T-helper 2 cell treated with Interferon-gamma antibody and Interleukin-4, amounts not matched to agents 100 ng/mL and 5 ng/mL, for 36 hours (primary cell): ENCODE data around the gene ZC4H2. TPM values are rescaled to one million over a fixed set of nuclear protein-coding genes. Genes with fewer than 3 reads are reported as not detected.
"Not testable (repeated sequence)": the region's sequence is repeated elsewhere in the genome, so short reads cannot be mapped to it uniquely, and the experiment has no call there.

Source experiments
- intact Hi-C: fragments of 100-400 bp; cut with micrococcal nuclease; formaldehyde crosslinking; loops from one replicate; pipeline ENCODE4 v1.15.1; 2023
- total RNA-seq: library from RNA; stranded (reverse); gene quantifications from 2 replicates; pipeline ENCODE4 v1.2.3, GENCODE V29; 2022

Gene ZC4H2, protein sequence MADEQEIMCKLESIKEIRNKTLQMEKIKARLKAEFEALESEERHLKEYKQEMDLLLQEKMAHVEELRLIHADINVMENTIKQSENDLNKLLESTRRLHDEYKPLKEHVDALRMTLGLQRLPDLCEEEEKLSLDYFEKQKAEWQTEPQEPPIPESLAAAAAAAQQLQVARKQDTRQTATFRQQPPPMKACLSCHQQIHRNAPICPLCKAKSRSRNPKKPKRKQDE
- 10.2 and 10.8 TPM in 2 replicates for total RNA-seq

DNA sequence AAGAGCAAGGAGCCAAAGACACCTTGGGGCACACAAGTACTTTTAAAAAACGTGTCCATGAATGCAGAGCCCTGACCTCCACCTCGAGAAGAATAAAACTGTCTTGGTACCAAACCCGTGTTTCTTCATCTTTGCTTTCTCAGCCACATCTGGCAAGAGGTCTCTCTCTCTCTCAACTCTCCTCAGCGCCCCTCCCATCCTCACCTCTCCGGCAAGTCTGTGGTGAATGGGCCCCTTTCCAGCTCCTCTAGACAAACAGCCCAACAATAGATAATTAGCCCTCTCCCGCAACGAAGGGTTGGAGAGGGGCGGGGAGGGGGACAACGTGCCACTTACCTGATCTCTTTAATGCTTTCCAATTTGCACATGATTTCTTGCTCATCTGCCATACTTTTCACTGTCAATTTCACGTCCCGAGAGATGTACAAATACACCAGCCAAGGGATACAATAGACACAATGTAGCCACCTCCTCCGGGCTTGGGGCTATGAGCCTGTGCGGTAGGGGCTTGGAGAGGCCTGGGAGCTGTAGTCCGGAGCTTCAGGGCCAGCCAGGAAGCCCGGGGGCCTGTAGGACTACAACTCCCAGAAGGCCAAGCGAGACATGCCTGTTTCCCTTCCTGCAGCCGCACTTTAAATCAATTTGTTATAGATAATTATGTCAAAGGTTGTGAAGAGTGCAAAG is at the start of gene ZC4H2:
Gene ZC4H2 (minus strand): TSS at position 462 of the 684 bp plus-strand sequence. CDS start 73 bp downstream, at position 389.
- intact Hi-C loops, result loop anchor here (1.0 kb wide), 3 partner anchors 58 to 581 kb away; partner anchors contain the start of genes LAS1L, MTMR8 and ZC3H12B

DNA sequence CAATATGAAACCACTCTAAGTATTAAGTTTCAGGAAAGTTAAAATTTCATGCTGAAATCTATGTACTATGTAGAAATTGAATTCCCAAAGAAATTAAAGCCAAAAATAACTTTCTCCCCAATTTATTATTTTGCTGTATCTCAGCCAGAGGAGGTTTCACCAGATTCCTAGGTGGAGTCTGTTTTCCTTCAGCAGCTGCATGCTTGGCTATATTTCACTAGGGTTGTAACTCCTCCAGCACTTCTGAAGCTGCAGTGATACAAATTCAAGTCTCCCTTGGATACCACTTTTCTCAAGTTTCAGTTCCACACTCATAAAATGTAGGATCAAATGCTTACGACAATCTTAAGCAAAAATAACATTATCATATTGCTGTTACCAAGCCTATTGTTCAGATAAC is 41.2 kb upstream of the ZC4H2 start:
- intact Hi-C loops, result no loop called here

DNA sequence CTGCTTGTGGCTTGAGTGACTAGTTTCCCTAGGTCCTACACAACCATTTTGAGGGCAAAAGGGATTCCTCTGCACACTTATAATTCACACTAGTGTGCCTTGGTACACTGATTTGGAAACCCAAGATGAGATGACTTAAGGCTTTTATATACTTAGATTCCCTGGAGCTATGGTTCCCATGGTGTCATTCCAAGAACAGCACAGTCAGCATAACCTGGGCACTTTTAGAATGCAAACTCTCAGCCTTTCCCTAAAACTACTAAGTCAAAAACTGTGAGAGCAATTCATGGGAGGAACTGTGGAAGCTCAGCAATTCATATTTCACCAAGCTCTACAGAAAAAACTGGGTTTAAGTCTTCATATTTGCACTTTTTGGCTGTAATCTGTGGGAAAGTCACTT is 38.0 kb upstream of the ZC4H2 start:
- intact Hi-C loops, result no loop called here

DNA sequence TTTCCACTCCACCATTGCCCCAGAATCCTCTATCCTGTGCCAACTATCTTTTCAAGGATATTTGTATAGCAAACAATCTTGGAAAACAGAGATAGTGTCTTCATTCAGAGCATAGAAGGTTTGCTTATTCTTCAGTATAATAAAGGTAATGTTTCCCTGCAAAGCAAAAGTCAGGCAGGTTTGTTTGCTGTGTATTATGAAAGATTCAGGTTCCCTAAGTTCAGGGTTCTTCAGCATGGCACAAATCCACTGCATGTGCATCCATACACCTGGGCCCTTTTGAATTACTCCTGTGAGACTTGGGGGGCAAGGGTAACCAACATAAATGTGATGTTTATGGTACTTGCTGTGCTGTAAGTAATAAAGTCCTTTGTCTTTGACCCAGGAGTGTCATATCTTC is 33.2 kb upstream of the ZC4H2 start:
- intact Hi-C loops, result no loop called here

DNA sequence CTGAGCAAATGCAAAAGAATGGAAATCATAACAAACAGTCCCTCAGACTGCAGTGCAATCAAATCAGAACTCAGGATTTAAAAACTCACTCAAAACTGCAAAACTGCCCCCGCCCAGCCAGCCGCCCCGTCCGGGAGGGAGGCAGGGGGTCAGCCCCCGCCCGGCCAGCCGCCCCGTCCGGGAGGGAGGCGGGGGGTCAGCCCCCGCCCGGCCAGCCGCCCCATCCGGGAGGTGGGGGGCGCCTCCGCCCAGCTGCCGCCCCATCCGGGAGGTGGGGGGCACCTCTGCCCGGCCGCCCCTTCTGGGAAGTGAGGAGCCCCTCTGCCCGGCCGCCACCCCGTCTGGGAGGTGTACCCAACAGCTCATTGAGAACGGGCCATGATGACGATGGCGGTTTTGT is 26.0 kb upstream of the ZC4H2 start:
- intact Hi-C loops, result not testable (repeated sequence)

DNA sequence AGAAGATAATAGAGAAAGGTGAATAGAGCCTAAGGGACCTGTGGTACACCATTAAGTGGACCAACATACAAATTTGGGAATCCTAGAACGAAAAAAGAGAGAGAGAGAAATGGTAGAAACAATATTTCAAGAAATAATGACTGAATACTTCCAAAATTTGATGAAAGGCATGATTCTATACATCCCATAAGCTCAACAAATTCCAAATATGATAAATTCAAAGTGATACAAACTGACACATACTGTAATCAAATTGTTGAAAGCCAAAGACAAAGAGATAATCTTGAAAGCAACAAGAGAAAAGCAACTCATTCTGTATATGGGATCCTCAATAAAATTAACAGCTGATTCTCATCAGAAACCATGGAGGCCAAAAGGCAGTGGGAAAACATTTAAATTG is 20.6 kb upstream of the ZC4H2 start:
- intact Hi-C loops, result no loop called here

DNA sequence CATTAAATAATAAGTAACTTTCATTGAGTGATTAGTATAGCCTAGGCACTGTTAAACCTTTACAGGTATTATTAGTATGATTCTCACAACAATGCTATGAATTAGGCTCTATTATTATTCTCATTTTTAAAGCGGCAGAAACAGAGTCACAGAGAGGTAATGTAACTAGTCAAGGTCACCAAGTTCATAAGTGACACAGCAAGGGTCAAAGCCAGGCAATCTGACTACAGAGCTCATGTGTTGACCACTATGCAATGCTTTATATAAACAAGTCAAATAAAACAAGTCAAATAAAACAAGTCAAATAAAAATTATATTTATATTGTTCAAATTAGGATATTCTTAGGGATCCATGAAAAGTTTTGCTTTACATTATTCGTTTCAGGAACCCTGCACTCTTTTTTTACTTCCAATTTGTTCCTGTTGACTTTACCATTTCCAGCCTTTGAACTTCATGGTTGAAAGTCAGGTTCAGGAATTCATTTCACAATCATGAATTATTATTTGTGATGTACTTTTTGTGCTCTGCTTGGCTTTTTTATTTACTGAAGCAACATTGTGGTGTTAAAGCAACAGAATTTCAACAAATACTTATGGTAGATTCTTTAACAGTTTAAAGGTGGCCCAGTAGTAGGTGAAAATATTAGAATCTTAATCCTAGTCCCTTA is 18.0 kb upstream of the ZC4H2 start:
- intact Hi-C loops, result no loop called here

DNA sequence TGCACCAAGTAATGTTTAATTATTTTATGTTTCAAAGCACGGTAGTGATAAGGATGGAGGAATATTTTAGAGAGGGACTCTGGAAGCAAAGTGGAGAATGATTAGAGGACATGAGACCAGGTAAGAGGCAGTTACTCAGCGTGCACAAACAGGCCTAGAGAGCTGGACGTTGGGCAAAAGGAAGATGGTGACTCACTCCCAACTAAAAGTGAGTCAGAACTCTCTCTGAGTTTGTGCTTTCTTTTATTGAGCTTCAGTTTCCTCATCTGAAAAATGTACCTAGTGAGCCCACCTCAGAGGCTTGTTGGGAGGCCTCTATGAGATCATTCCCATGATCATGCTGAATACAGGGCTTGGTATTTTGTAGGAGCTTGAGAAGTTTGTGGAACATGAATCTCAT is 1.6 kb upstream of the ZC4H2 start:
- intact Hi-C loops, result no loop called here

DNA sequence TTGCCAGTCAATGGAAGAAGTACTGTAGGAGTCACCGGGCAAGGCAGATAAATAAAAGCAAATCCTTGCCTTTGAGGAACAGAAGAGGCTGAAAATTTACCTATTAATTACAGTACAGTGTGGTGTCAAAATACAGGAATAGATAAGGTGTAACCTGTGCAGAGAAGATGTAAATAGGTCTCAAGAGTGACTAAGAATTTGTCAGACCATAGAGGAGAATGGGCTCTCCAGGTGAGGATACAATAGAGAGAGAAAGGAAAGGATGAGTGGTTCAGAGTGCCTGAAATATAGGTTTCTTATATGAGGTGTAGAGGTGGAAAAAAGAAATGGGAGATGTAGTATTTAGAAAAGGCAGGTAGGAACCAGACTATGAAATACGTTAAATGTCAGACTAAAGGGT is 801 bp upstream of the ZC4H2 start:
- intact Hi-C loops, result no loop called here

DNA sequence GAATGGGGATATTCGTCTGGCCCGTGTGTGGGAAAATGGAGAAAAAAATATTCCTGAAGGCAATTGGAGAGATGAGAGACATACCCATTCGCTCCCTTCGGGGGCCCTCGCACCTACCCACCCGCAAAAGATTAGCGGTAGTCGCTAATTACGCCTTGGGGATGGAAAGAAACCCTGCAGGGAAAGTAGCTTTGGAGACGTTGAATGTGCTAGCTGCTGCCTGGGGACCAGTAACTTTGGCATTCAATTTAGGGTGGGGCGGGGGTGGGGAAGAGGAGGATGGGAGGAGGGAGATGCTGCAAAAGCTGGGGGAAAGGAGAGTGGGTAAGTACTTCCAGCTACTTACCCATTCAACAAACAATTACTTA is 407 bp upstream of the ZC4H2 start:
- intact Hi-C loops, result loop anchor here (1.0 kb wide), 3 partner anchors 58 to 581 kb away; partner anchors contain the start of genes LAS1L, MTMR8 and ZC3H12B

DNA sequence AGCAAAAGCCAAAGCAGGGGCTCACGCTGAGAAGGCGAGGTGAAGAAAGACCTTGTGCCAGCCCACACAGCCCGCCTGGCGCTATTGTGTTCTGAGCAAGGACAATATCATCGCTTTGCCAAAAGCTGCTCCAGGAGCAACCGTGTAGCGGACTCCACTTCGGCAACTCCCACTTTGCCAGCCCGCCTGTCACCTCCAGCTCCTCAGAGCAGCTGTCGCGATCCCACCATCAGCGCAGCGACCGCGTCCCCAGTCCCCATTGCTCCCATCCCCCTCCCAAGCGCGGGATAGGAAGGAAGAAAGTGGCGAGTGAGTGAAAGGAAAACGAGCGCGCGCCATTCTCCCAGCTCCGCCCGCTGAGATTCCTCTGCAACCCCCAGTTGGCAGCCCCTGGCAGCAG is 759 bp downstream of the ZC4H2 start:
- intact Hi-C loops, result no loop called here

DNA sequence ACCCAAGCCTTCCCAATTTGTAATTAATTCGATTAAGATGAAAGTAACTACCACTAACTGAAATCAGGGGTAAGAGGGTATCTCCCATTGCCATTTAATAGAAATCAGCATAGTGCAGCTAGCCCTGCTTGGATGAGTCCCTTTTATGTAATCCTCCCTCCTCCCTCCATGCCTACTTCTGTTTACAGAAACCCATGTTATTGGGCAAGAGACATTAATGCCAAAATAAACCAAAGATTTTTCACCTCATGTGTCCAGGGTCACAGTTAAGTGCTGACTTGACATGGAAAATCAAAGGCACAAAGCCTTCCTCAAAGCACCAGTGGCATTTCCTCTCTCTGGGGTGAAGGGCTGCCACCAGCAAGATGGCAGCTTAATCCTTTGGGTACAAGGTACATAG is 50.8 kb downstream of the ZC4H2 start:
- intact Hi-C loops, result no loop called here

DNA sequence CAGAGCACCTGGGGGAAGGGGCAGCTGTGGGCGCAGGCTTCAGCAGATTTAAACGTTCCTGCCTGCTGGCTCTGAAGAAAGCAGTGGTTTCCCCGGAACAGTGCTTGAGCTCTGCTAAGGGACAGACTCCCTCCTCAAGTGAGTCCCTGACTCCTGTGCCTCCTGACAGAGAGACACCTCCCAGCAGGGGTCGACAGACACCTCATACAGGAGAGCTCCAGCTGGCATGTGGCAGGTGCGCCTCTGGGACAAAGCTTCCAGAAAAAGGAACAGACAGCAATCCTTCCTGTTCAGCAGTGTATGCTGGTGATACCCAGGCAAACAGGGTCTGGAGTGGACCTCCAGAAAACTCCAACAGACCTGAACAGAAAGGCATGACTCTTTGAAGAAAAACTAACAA is 68.1 kb downstream of the ZC4H2 start:
- intact Hi-C loops, result no loop called here

DNA sequence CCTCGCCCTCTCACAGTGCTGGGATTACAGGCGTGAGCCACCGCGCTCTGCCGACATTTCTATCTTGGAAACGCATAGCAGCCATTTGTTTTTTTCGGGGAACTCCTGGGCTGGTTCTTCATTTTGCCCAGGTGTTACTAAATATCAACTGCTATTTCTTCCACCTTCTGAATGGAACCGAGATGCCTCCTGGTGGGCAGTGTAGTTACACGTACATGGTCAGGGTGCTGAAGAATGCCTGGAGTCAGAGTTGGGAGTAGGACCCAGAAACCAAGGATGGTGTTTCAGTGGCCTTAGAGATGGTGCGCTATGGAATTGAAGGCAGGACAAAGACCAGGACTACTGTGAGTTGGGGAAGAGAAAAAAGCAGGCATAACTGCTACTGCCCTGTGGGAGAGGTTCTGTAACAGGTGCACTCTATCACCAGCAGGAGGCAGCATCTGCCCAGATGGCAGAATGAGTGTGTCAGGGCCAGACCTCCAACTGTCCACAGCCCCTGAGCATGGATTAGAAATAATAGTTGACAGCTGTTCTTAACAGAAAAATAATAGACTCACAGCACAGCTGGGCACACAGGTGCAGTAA is 81.7 kb downstream of the ZC4H2 start:
- intact Hi-C loops, result loop anchor here (2.0 to 10.0 kb wide), 2 partner anchors 560 to 634 kb away; no protein-coding TSS in a partner anchor

DNA sequence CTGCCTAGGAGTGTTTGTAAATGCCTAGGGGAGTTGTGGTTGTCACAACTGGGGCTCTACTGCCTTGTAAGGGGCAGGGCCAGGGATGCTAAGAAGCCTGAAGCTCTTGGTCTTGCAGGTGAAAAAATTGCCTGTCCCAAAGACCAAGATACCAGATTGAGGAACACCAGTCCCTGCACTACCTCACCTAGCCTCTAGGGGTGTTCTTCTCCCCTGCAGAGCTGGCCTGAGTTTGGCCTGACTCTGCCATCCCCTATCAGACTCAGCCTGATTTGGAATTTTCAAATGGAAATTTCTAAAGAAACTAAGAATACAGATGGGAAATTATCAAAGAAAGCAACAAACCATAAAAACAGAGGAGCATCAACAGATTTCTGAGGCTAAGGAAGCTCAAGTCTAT is 90.4 kb downstream of the ZC4H2 start:
- intact Hi-C loops, result no loop called here

DNA sequence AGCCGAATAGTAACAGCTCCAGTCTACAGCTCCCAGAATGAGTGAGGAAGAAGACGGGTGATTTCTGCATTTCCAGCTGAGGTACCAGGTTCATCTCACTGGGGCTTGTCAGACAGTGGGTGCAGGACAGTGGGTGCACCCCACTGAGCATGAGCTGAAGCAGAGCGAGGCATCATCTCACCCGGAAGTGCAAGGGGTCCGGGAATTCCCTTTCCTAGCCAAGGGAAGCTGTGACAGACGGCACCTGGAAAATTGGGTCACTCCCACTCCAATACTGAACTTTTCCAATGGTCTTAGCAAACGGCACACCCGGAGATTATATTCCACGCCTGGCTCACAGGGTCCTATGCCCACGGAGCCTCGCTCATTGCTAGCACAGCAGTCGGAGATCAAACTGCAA is 97.5 kb downstream of the ZC4H2 start:
- intact Hi-C loops, result not testable (repeated sequence)

DNA sequence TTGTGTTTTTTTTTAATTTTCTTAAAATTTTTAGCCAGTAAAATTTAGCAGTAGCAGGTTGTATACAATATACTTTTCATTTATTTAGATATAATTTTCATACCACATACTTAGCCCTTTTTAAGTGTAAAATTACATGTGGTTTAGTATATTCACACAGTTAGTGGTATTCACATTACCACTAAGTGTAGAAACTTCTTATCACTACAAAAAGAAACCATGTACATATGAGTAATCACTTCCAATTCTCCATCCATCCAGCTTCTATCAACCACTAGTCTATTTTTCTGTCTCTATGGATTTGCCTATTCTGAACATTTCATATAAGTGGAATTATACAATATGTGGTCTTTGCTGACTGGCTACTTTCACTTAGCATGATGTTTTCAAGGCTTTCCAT is 109.0 kb downstream of the ZC4H2 start:
- intact Hi-C loops, result no loop called here

Other genes with a start within 250 kb of the ZC4H2 start
- gene ZC3H12B, start 58.4 kb upstream of the ZC4H2 start, total RNA-seq, result 0.86 and 1.0 TPM in 2 replicates